CD4-positive, alpha-beta T cell treated with Interleukin-15 for 4 hours (primary cell): ENCODE data around the gene TANGO6.
A peak's percentile ranks its signal among the peaks of the same experiment; 100 is the strongest.
"Not testable (repeated sequence)": the region's sequence is repeated elsewhere in the genome, so short reads cannot be mapped to it uniquely, and the experiment has no call there.

ENCODE experiments used
- DNase-seq: peaks from one replicate; pipeline ENCODE4 v3.0.0-alpha.2; 2020; ENCODE audit warnings: low spot score

The TANGO6 gene

GRCh38 chr16:69119536-69119935 lies 276.2 kb downstream of the TANGO6 start:
- no peak for DNase-seq

GRCh38 chr16:69120096-69120664 lies 276.8 kb downstream of the TANGO6 start:
- DNase-seq, result no peak

GRCh38 chr16:69123910-69124309 lies 280.6 kb downstream of the TANGO6 start:
- peak; percentile 65 for DNase-seq

- DNase-seq, result not testable (repeated sequence)
These were observed 281.1 kb downstream of the TANGO6 start for GRCh38 chr16:69124406-69124805.

GRCh38 chr16:69124961-69125360 lies 281.6 kb downstream of the TANGO6 start:
- DNase-seq, result not testable (repeated sequence)

GRCh38 chr16:69126221-69126620 lies 282.9 kb downstream of the TANGO6 start:
- no peak for DNase-seq

- not testable (repeated sequence) for DNase-seq
These were observed 283.5 kb downstream of the TANGO6 start for GRCh38 chr16:69126801-69127200.

- no peak for DNase-seq
These were observed 284.7 kb downstream of the TANGO6 start for GRCh38 chr16:69127966-69128510.

- DNase-seq, result no peak
These were observed 287.1 kb downstream of the TANGO6 start for GRCh38 chr16:69130461-69130860.

- no peak for DNase-seq
These were observed 288.0 kb downstream of the TANGO6 start for GRCh38 chr16:69131167-69131838.

- DNase-seq, result peak; percentile 56
These were observed 288.6 kb downstream of the TANGO6 start for GRCh38 chr16:69131839-69132423.

GRCh38 chr16:69132424-69133252 lies 289.3 kb downstream of the TANGO6 start, which contains the start of the genes CHTF8 and UTP4:
Gene CHTF8, minus strand, starts transcription at chr16:69132588. Its CDS starts 11,130 bp downstream, at chr16:69121458.
Gene UTP4, plus strand, starts transcription at chr16:69132649. Its CDS starts 811 bp downstream, at chr16:69133460.
- DNase-seq, result peak; percentile 79

- no peak for DNase-seq
These were observed 290.1 kb downstream of the TANGO6 start for GRCh38 chr16:69133373-69133954.
